ENCODE data around the gene GALNT12.

Gene GALNT12

GRCh38 chr9:98807070-98807813 is at the start of gene GALNT12:
Gene GALNT12, plus strand, starts transcription at chr9:98807670. Its CDS starts 29 bp downstream, at chr9:98807699.
- no peak for DNase-seq (ENCODE audit: low read depth in 2 of 2)

- no peak for DNase-seq (ENCODE audit: low read depth in 2 of 2)
Measured at GRCh38 chr9:98760231-98760630, 47.2 kb upstream of the GALNT12 start.

- peak; percentile 8 to 36 for DNase-seq (ENCODE audit: low read depth in 2 of 2)
Measured at GRCh38 chr9:98763986-98764745, 43.3 kb upstream of the GALNT12 start.

GRCh38 chr9:98765256-98765655 is 42.2 kb upstream of the GALNT12 start:
- no peak for DNase-seq (ENCODE audit: low read depth in 2 of 2)

- no peak for DNase-seq (ENCODE audit: low read depth in 2 of 2)
Measured at GRCh38 chr9:98766586-98766985, 40.9 kb upstream of the GALNT12 start.

GRCh38 chr9:98767196-98767595 is 40.3 kb upstream of the GALNT12 start:
- no peak for DNase-seq (ENCODE audit: low read depth in 2 of 2)

- no peak for DNase-seq (ENCODE audit: low read depth in 2 of 2)
Measured at GRCh38 chr9:98767915-98768314, 39.6 kb upstream of the GALNT12 start.

GRCh38 chr9:98768344-98768743 is 39.1 kb upstream of the GALNT12 start:
- DNase-seq (ENCODE audit: low read depth in 2 of 2) = no peak

- DNase-seq (ENCODE audit: low read depth in 2 of 2) = no peak
Measured at GRCh38 chr9:98770717-98771116, 36.8 kb upstream of the GALNT12 start.

GRCh38 chr9:98771209-98771874 is 36.1 kb upstream of the GALNT12 start:
- no peak for DNase-seq (ENCODE audit: low read depth in 2 of 2)

- no peak for DNase-seq (ENCODE audit: low read depth in 2 of 2)
Measured at GRCh38 chr9:98772364-98773155, 34.9 kb upstream of the GALNT12 start.

- DNase-seq (ENCODE audit: low read depth in 2 of 2) = no peak
Measured at GRCh38 chr9:98773721-98774120, 33.7 kb upstream of the GALNT12 start.

GRCh38 chr9:98774746-98775145 is 32.7 kb upstream of the GALNT12 start:
- no peak for DNase-seq (ENCODE audit: low read depth in 2 of 2)

- DNase-seq (ENCODE audit: low read depth in 2 of 2) = peak in 1 of 2 experiments; percentile 21
Measured at GRCh38 chr9:98775831-98776441, 31.5 kb upstream of the GALNT12 start.

- DNase-seq (ENCODE audit: low read depth in 2 of 2) = no peak
Measured at GRCh38 chr9:98777618-98778017, 29.9 kb upstream of the GALNT12 start.

GRCh38 chr9:98778251-98778650 is 29.2 kb upstream of the GALNT12 start:
- no peak for DNase-seq (ENCODE audit: low read depth in 2 of 2)

- DNase-seq (ENCODE audit: low read depth in 2 of 2) = no peak
Measured at GRCh38 chr9:98778711-98779530, 28.5 kb upstream of the GALNT12 start.

- no peak for DNase-seq (ENCODE audit: low read depth in 2 of 2)
Measured at GRCh38 chr9:98780059-98780749, 27.3 kb upstream of the GALNT12 start.

GRCh38 chr9:98781588-98782383 is 25.7 kb upstream of the GALNT12 start:
- DNase-seq (ENCODE audit: low read depth in 2 of 2) = no peak
